AG04449 (cell line): Measurements from ENCODE around the gene JAZF1.

ENCODE experiments used
- CTCF ChIA-PET: fragments of 350-600 bp; formaldehyde crosslinking; extraction: SDS; loops from one replicate; lab custom pipeline; 2021; ENCODE audit warnings: antibody characterized with exemption; lab: Yijun Ruan, JAX
- POLR2A ChIA-PET: fragments of 400-600, 350-600 bp; formaldehyde crosslinking; extraction: SDS; loops from one replicate; lab custom pipeline; 2020; ENCODE audit warnings: antibody characterized with exemption, inconsistent platforms; lab: Yijun Ruan, JAX
- DNase-seq: peaks from one replicate; pipeline ENCODE4 v3.0.0-alpha.2; 2010; ENCODE audit warnings: low read depth, low spot score
- H3K4me3 ChIP-seq: 2 replicates; pipeline ENCODE4 v1.5.1; 2011; ENCODE audit warnings: low read depth, mild to moderate bottlenecking, control low read depth, low read length
- TF ChIP-seq, protein P1 (sequence below): IDR thresholded peaks from one replicate; pipeline ENCODE4 v1.5.1; 2011; ENCODE audit warnings: mild to moderate bottlenecking, moderate library complexity, low read length, control low read depth, inconsistent platforms; ENCODE audit not compliant: insufficient read depth; ENCODE audit errors: missing control alignments

Gene JAZF1

DNA sequence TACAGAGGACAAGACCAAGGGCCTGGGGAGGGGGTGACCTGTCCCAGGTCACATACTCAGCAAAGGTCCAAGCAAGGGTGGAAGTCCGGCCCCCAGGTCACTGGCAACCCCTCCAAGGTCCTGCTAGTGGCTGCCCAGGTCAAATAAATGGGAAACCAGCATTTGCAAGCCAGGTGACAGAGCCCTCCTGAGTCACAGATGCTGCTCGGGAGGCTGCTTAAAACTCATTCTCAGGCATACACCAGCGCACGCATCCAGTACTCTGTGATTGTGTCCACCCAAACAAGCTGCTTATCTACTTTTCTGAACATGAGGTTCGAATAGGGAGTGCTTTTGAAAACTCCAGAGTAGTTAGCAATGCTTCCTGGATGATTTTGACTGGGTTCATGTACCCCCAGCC is 310.0 kb downstream of the JAZF1 start:
- TF ChIP-seq, protein P1, sequence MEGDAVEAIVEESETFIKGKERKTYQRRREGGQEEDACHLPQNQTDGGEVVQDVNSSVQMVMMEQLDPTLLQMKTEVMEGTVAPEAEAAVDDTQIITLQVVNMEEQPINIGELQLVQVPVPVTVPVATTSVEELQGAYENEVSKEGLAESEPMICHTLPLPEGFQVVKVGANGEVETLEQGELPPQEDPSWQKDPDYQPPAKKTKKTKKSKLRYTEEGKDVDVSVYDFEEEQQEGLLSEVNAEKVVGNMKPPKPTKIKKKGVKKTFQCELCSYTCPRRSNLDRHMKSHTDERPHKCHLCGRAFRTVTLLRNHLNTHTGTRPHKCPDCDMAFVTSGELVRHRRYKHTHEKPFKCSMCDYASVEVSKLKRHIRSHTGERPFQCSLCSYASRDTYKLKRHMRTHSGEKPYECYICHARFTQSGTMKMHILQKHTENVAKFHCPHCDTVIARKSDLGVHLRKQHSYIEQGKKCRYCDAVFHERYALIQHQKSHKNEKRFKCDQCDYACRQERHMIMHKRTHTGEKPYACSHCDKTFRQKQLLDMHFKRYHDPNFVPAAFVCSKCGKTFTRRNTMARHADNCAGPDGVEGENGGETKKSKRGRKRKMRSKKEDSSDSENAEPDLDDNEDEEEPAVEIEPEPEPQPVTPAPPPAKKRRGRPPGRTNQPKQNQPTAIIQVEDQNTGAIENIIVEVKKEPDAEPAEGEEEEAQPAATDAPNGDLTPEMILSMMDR, result no peak
- ChIA-PET POLR2A (no interaction called here), CTCF (interaction anchor here (1.0 kb wide), 1 partner anchor 150 kb away, joined by 3 read pairs; no protein-coding TSS in a partner anchor)
- no peak for DNase-seq
- no peak overlapping the region for H3K4me3 ChIP-seq

DNA sequence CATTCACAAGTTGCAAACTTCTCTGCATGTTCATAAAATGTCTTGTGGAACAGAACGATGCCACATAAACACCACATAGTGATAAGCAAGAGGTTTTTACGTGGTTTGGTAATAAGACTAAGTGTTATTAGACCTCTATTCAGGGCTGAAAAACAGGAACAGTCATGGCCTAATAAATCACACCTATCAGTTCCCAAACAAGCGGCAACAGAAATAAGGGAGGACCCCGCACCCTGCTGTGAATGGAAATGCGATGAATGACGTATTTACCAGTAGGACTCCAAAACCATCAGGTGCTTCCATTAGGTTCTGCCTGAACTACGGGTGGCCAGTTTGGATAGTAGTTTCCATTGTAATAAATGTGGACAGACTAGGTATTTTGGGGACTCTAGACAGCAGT is 311.5 kb downstream of the JAZF1 start:
- POLR2A ChIA-PET, result no interaction called here
- H3K4me3 ChIP-seq, result no peak overlapping the region
- TF ChIP-seq, protein P1, result no peak
- CTCF ChIA-PET, result no interaction called here
- DNase-seq, result no peak

DNA sequence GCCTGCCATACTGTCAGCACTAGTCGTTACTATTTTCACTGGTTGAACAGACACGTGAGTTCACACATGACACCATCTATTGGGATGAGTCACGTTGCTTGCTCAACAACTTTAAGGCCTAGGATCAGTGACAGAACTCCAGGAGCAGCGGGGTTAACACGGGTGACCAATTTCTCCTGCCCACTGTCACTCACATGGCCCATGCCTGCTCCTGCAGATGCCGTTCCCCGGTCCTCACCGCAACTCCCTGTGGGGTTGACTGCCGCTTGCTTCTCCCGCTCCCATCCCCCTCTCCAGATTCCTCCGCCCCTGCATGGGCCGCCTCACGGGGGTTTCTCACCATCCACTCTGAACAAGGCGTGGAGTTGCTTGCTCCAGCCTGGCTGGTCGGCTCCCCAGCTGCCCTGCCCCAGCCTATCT is 312.5 kb downstream of the JAZF1 start:
- H3K4me3 ChIP-seq, result no peak overlapping the region
- POLR2A ChIA-PET, result no interaction called here
- CTCF ChIA-PET, result no interaction called here
- no peak for DNase-seq
- TF ChIP-seq, protein P1, result no peak

DNA sequence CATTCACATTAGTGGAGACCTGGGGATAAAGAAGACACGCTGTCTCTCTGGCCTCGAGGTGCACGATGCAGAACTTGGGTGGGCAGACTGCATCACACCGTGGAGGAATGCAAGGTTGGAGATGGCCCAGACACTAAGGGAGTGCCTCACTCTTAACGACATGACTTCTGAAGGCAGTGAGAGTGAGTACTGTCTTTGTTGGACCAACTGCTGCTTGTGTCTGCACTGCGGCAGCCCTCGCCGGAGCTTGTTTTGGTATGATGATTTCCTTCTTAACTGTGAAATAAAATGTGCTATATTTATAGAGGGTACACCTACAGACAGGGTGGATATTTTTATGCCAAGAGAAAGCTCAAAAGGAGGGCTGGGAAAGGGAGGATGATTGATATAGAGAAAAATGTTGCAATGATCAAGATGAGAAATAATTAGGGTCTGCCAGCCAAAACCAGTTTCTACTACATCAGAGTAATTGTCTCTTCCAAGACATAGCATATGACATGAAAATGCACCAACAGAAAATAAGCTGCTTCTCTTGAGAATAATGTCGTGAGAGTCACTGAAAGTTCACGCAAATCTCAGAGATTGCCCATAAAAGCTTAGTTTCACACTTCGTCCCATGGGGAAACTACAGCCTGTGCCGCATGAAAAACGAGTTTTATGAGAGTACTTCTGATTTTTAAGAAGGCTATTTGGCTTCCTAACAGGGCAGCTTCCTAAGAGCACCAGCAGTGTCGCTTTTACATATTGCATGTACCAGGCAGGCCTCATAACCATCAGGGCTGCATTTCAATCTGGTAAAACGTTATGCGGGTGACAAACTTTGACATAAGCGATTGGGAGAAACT is 313.5 kb downstream of the JAZF1 start:
- POLR2A ChIA-PET, result no interaction called here
- TF ChIP-seq, protein P1, result no peak
- DNase-seq, result no peak
- H3K4me3 ChIP-seq, result no peak overlapping the region
- CTCF ChIA-PET, result no interaction called here

DNA sequence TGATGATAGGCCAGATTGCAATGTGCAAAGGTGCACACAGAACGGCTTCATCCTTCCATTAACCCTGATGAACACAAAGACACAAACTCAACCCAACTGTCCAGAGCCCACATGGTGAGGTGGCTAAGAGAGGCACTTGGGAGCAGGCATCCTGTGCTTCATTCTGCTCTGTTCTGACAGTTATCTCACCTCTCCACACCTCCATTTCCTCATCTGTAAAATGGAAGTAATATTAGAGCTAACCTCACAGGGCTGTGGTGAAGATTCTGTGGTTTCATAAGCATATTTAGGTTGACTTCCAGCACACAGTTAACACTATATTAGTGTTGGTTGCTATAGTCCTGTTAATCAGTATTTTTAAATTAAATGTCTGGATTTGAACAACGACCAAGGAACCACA is 314.3 kb downstream of the JAZF1 start:
- DNase-seq, result no peak
- POLR2A ChIA-PET, result no interaction called here
- no peak overlapping the region for H3K4me3 ChIP-seq
- TF ChIP-seq, protein P1, result no peak
- CTCF ChIA-PET, result no interaction called here

DNA sequence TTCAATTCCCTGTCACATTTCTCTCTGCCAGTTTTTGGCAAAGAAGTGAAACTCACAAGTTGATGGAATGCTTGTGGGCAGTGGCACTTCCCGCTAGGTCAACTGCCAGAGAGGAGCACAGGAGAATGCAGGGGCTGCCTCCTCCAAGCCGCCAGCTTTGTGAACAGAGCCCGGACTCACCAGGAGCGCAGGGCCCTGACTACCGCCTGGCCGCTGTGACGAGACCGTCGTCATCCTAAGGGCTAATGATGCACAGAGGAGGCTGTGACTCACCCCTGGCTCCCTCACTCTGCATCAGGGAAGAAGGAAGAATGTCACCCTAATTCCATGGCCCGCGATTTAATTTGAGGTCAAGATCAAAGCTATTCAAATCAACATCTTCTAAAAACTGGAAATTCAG is 316.7 kb downstream of the JAZF1 start:
- ChIA-PET CTCF (no interaction called here), POLR2A (no interaction called here)
- DNase-seq, result no peak

More for the DNA sequence above, 316.7 kb downstream of the JAZF1 start:
- TF ChIP-seq, protein P1, result no peak
- H3K4me3 ChIP-seq, result no peak overlapping the region
